Gastroesophageal sphincter (tissue), 3 donors: ENCODE measurements around the gene TEPSIN.

ENCODE experiments used
- CTCF ChIP-seq, 4 experiments: fragments of 200-600 bp in 2 of 4; fragments of 450-650 bp in 2 of 4; sonication (generic) in 1 of 4; IDR thresholded peaks; one replicate each; pipeline ENCODE4 v1.5.1; 2017 to 2019; ENCODE audit warnings: antibody characterized with exemption in 4 of 4, mild to moderate bottlenecking in 2 of 4, moderate library complexity in 2 of 4
- EP300 ChIP-seq: sonication (generic); formaldehyde crosslinking; IDR thresholded peaks from one replicate; pipeline ENCODE4 v1.6.1; 2017; ENCODE audit warnings: antibody characterized with exemption, mild to moderate bottlenecking
- POLR2A ChIP-seq, 2 donors: fragments of 450-650 bp; IDR thresholded peaks; one replicate each; pipeline ENCODE4 v1.6.1; 2017; ENCODE audit warnings: antibody characterized with exemption in 2 of 2, mild to moderate bottlenecking in 2 of 2, moderate library complexity in 1 of 2

- TF ChIP-seq EP300 (no peak), CTCF (IDR thresholded peaks at IDR 0.05) (no peak), POLR2A (IDR thresholded peaks at IDR 0.05) (no peak)
These were observed 4.9 kb downstream of the TEPSIN start for GRCh38 chr17:81233811-81234505.
